ENCODE data around the gene MYO5C.

The MYO5C gene

GRCh38 chr15:52164631-52165265 is 130.9 kb downstream of the MYO5C start:
- no peak for DNase-seq

- DNase-seq: peak; percentile 7
Measured at GRCh38 chr15:52163321-52164190, 132.0 kb downstream of the MYO5C start.

- DNase-seq: no peak
Measured at GRCh38 chr15:52162876-52163275, 132.7 kb downstream of the MYO5C start.

- no peak for DNase-seq
Measured at GRCh38 chr15:52162260-52162659, 133.3 kb downstream of the MYO5C start.

GRCh38 chr15:52161406-52161966 is 134.1 kb downstream of the MYO5C start:
- DNase-seq: no peak

GRCh38 chr15:52159645-52160044 is 136.0 kb downstream of the MYO5C start:
- no peak for DNase-seq

- DNase-seq: no peak
Measured at GRCh38 chr15:52158084-52158765, 137.4 kb downstream of the MYO5C start.

- no peak for DNase-seq
Measured at GRCh38 chr15:52155878-52156277, 139.7 kb downstream of the MYO5C start.

GRCh38 chr15:52154896-52155865 is 140.4 kb downstream of the MYO5C start:
- DNase-seq: no peak

GRCh38 chr15:52153900-52154895 is 141.4 kb downstream of the MYO5C start:
- no peak for DNase-seq

- no peak for DNase-seq
Measured at GRCh38 chr15:52151353-52151752, 144.3 kb downstream of the MYO5C start.

- DNase-seq: no peak
Measured at GRCh38 chr15:52150871-52151270, 144.7 kb downstream of the MYO5C start.

- no peak for DNase-seq
Measured at GRCh38 chr15:52150043-52150825, 145.4 kb downstream of the MYO5C start.

GRCh38 chr15:52148403-52148802 is 147.2 kb downstream of the MYO5C start:
- DNase-seq: no peak

GRCh38 chr15:52146776-52147175 is 148.8 kb downstream of the MYO5C start:
- DNase-seq: no peak

GRCh38 chr15:52146261-52146660 is 149.3 kb downstream of the MYO5C start:
- DNase-seq: no peak

- no peak for DNase-seq
Measured at GRCh38 chr15:52144656-52145178, 150.9 kb downstream of the MYO5C start.

- no peak for DNase-seq
Measured at GRCh38 chr15:52143873-52144272, 151.7 kb downstream of the MYO5C start.
